ENCODE results near the gene DBN1. TPM values are rescaled to one million over a fixed set of nuclear protein-coding genes. Genes with fewer than 3 reads are reported as not detected.

Gene DBN1
- total and polyA plus RNA-seq, 5 donors = 15.3 to 44.8 (median 19.9) TPM

GRCh38 chr5:177429248-177430040, 44.0 kb downstream of the DBN1 start:
- Histone ChIP-seq H3K27me3 (ENCODE audit: control insufficient read depth, insufficient read depth) (no peaks in the 10 kb centered on the region), H3K4me1 (ENCODE audit: control insufficient read depth, insufficient read depth, low read length) (peaks cover 11% of the 10 kb centered on the region), H3K27ac (ENCODE audit: low read length) (no peak overlapping the region), H3K4me3 (ENCODE audit: low read length) (no peak overlapping the region), H3K9me3 (ENCODE audit: control insufficient read depth, low read length) (no peaks in the 10 kb centered on the region)
- 82% methylated on average over 6 of the region's 6 CpGs for WGBS
- intact Hi-C loops (cut with DNase I) = no loop called here
- DNase-seq (peak; percentile 61 to 86 (median 79)), ATAC-seq (no peak)

GRCh38 chr5:177428574-177429217, 44.7 kb downstream of the DBN1 start:
- Histone ChIP-seq H3K4me3 (ENCODE audit: low read length) (no peak overlapping the region), H3K27ac (ENCODE audit: low read length) (no peak overlapping the region), H3K4me1 (ENCODE audit: control insufficient read depth, insufficient read depth, low read length) (peaks cover 11% of the 10 kb centered on the region), H3K9me3 (ENCODE audit: control insufficient read depth, low read length) (no peaks in the 10 kb centered on the region), H3K27me3 (ENCODE audit: control insufficient read depth, insufficient read depth) (no peaks in the 10 kb centered on the region)
- ATAC-seq = no peak
- peak in 2 of 3 donors; percentile 33 to 45 for DNase-seq
- 86% methylated on average over 10 of the region's 10 CpGs for WGBS
- intact Hi-C loops (cut with DNase I) = no loop called here

- H3K4me1 ChIP-seq (ENCODE audit: control insufficient read depth, insufficient read depth, low read length) = peaks cover 11% of the 10 kb centered on the region
- ATAC-seq (no peak), DNase-seq (peak in 2 of 3 donors; percentile 50 to 60)
- no peaks in the 10 kb centered on the region for H3K9me3 ChIP-seq (ENCODE audit: control insufficient read depth, low read length)
- H3K4me3 ChIP-seq (ENCODE audit: low read length) = peak overlapping the region; percentile 89
- intact Hi-C loops (cut with DNase I) = no loop called here
- H3K27ac ChIP-seq (ENCODE audit: low read length) = no peak overlapping the region
- no peaks in the 10 kb centered on the region for H3K27me3 ChIP-seq (ENCODE audit: control insufficient read depth, insufficient read depth)
- 74% methylated on average over 11 of the region's 11 CpGs for WGBS
These were observed 45.4 kb downstream of the DBN1 start for GRCh38 chr5:177427919-177428573.

GRCh38 chr5:177427211-177427822, 46.1 kb downstream of the DBN1 start:
- H3K4me3 ChIP-seq (ENCODE audit: low read length) = peak overlapping the region; percentile 89
- no peaks in the 10 kb centered on the region for H3K27me3 ChIP-seq (ENCODE audit: control insufficient read depth, insufficient read depth)
- no peaks in the 10 kb centered on the region for H3K9me3 ChIP-seq (ENCODE audit: control insufficient read depth, low read length)
- DNase-seq (peak in 1 of 3 donors; percentile 30), ATAC-seq (no peak)
- intact Hi-C loops (cut with DNase I) = no loop called here
- peaks cover 11% of the 10 kb centered on the region for H3K4me1 ChIP-seq (ENCODE audit: control insufficient read depth, insufficient read depth, low read length)
- 11% methylated on average over 11 of the region's 11 CpGs for WGBS
- no peak overlapping the region for H3K27ac ChIP-seq (ENCODE audit: low read length)

DNA sequence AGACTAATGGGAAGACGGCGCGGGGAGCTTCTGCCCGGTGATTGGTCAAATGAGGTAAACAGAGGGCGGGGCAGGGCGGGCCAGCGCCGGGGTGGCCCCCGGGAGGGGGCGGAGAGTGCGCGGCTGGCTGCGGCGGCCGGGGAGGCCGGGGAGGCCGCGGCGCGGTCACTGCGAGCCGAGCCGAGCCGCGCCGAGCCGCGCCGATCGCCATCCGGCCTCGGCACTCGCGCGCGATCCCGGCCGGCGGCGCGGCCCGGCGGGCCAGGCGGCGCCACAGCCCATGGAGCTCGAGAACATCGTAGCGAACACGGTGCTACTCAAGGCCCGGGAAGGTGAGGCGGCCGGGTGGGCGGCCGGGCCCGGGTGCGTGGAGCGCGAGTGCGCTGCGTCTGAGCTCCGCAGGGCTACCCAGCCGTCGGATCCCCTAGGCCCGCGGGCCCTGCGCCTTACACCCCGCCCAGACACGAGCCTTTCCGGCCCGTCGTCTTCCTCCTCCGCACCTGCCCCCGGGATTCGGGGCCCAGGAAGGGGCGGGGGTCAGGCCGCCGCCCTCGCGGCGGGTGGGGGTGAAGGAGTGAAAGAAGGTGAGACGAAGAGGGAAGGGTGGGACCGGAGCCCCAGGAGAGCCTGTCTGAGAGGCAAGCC, 46.7 kb downstream of the DBN1 start, which contains the start of gene GRK6:
Gene GRK6 (plus strand): TSS at position 111 of the 645 bp plus-strand sequence. CDS start 170 bp downstream, at position 281.
- intact Hi-C loops (cut with DNase I) = no loop called here
- peaks cover 11% of the 10 kb centered on the region for H3K4me1 ChIP-seq (ENCODE audit: control insufficient read depth, insufficient read depth, low read length)

DNA sequence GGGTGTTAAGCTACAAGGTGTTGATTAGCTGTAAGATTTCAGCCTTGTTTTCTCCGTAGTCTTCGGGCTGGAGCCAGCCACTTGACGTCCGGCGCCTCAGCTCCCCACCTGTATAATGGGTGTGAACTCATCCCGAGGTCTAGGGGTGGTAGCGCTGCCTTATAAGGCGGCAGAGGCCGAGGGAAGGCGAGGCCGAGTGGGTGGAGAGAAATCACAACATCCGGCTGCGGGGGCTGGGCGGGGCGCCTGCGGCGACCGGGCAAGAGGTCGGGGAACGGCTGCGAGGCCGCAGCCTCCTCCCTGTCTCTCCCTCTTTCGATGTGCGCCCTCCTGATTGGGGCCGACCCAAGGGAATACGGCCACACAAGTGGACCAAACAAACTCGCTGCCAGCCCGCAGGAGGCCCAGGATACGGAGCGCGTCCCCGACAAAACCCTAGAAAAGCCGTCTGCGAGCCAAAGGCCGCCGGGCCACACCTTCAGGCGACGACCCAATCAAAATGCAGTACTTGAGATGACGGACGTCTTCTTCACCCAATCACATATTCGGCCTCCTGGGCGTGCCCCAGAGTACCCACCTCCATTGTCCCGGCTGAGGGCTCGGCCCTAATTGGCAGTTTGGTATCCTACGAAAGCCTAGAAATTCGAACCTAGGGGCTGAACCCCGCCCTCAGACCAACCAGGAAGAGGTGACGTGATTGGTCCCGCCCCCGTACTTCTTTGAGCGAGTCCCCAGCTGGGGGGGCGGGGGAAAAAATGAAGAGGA, 47.5 kb downstream of the DBN1 start:
- intact Hi-C loops (cut with DNase I) = no loop called here
- H3K9me3 ChIP-seq (ENCODE audit: control insufficient read depth, low read length) = no peaks in the 10 kb centered on the region
- H3K4me1 ChIP-seq (ENCODE audit: control insufficient read depth, insufficient read depth, low read length) = peaks cover 11% of the 10 kb centered on the region
- peak overlapping the region; percentile 57 for H3K4me3 ChIP-seq (ENCODE audit: low read length)
- DNase-seq = peak; percentile 99 to 100 (median 100)
- no peaks in the 10 kb centered on the region for H3K27me3 ChIP-seq (ENCODE audit: control insufficient read depth, insufficient read depth)
- peak overlapping the region; percentile 92 for H3K27ac ChIP-seq (ENCODE audit: low read length)
- under 1% methylated on average over 52 of the region's 52 CpGs for WGBS
- peak; percentile 98 for ATAC-seq

More for the DNA sequence above, 46.7 kb downstream of the DBN1 start, which contains the start of gene GRK6:
- Histone ChIP-seq H3K9me3 (ENCODE audit: control insufficient read depth, low read length) (no peaks in the 10 kb centered on the region), H3K27ac (ENCODE audit: low read length) (peak within 1 kb of the TSS; percentile 93), H3K4me3 (ENCODE audit: low read length) (peak within 1 kb of the TSS; percentile 89), H3K27me3 (ENCODE audit: control insufficient read depth, insufficient read depth) (no peaks in the 10 kb centered on the region)
- DNase-seq = peak; percentile 41 to 84 (median 76)
- no peak for ATAC-seq
- WGBS = under 1% methylated on average over 82 of the region's 82 CpGs

- WGBS = 32% methylated on average over 13 of the region's 13 CpGs
- Histone ChIP-seq H3K27me3 (ENCODE audit: control insufficient read depth, insufficient read depth) (no peaks in the 10 kb centered on the region), H3K27ac (ENCODE audit: low read length) (peak overlapping the region; percentile 92), H3K4me1 (ENCODE audit: control insufficient read depth, insufficient read depth, low read length) (peaks cover 11% of the 10 kb centered on the region), H3K9me3 (ENCODE audit: control insufficient read depth, low read length) (no peaks in the 10 kb centered on the region), H3K4me3 (ENCODE audit: low read length) (peak overlapping the region; percentile 57)
- DNase-seq = peak in 1 of 3 donors; percentile 79
- intact Hi-C loops (cut with DNase I) = no loop called here
- ATAC-seq = peak in 1 of 2 donors; percentile 0
These were observed 48.1 kb downstream of the DBN1 start for GRCh38 chr5:177425196-177425800.

- intact Hi-C loops (cut with DNase I) = no loop called here
- Histone ChIP-seq H3K27ac (ENCODE audit: low read length) (no peak overlapping the region), H3K4me3 (ENCODE audit: low read length) (no peak overlapping the region), H3K4me1 (ENCODE audit: control insufficient read depth, insufficient read depth, low read length) (peaks cover 11% of the 10 kb centered on the region), H3K9me3 (ENCODE audit: control insufficient read depth, low read length) (no peaks in the 10 kb centered on the region), H3K27me3 (ENCODE audit: control insufficient read depth, insufficient read depth) (no peaks in the 10 kb centered on the region)
- 91% methylated on average over 2 of the region's 2 CpGs for WGBS
- DNase-seq = peak in 1 of 3 donors; percentile 18
- ATAC-seq = no peak
These were observed 49.8 kb downstream of the DBN1 start for GRCh38 chr5:177423671-177424070.

DNA sequence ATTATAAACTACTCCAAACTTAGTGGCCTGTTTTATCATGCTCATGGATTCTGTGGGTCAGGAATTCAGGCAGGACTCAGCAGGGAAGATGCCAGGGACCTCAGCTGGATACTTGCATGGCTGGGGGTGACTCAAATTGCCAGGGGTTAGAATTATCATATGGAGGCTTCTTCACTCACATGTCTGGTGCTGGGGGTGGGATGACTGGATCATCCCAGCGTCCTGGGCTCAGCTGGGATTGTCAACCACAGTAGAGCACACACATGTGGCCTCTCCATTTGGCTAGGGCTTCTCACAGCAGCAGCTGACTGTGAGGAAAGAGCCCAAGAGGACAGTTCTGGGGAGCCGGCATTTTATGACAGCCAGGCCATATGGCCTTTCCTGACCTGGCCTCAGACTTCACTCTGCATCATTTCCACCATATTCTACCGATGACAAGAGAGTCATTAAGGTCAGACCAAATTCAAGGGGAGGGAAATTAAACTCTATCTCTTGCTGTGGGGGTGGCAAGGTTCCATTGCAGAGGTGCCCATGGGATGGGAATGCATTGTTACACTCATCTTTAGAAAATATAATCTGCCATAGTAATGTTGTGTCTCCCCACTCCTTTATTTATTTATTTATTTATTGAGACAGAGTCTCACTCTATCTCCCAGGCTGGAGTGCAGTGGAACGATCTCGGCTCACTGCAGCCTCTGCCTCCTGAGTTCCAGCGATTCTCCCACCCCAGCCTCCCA, 52.2 kb downstream of the DBN1 start:
- H3K9me3 ChIP-seq (ENCODE audit: control insufficient read depth, low read length) = no peaks in the 10 kb centered on the region
- no peaks in the 10 kb centered on the region for H3K27me3 ChIP-seq (ENCODE audit: control insufficient read depth, insufficient read depth)
- H3K27ac ChIP-seq (ENCODE audit: low read length) = no peak overlapping the region
- ATAC-seq = no peak
- 76% methylated on average over 6 of the region's 6 CpGs for WGBS
- intact Hi-C loops (cut with DNase I) = no loop called here
- no peak overlapping the region for H3K4me3 ChIP-seq (ENCODE audit: low read length)
- peak in 1 of 3 donors; percentile 13 for DNase-seq
- H3K4me1 ChIP-seq (ENCODE audit: control insufficient read depth, insufficient read depth, low read length) = peaks cover 4% of the 10 kb centered on the region

All from right cardiac atrium (tissue), 5 donors.